Measurements from ENCODE around the gene CARD9. TPM values are rescaled to one million over a fixed set of nuclear protein-coding genes. Genes with fewer than 3 reads are reported as not detected.

Gene CARD9
- total RNA-seq, 1 donor from 2014 or later = 0.94 TPM

GRCh38 chr9:136400038-136400834 lies 26.8 kb upstream of the CARD9 start, which contains the start of gene SNAPC4:
Gene SNAPC4, minus strand, starts transcription at chr9:136400170. Its CDS starts 1,742 bp downstream, at chr9:136398428.
- TF ChIP-seq, protein P1, sequence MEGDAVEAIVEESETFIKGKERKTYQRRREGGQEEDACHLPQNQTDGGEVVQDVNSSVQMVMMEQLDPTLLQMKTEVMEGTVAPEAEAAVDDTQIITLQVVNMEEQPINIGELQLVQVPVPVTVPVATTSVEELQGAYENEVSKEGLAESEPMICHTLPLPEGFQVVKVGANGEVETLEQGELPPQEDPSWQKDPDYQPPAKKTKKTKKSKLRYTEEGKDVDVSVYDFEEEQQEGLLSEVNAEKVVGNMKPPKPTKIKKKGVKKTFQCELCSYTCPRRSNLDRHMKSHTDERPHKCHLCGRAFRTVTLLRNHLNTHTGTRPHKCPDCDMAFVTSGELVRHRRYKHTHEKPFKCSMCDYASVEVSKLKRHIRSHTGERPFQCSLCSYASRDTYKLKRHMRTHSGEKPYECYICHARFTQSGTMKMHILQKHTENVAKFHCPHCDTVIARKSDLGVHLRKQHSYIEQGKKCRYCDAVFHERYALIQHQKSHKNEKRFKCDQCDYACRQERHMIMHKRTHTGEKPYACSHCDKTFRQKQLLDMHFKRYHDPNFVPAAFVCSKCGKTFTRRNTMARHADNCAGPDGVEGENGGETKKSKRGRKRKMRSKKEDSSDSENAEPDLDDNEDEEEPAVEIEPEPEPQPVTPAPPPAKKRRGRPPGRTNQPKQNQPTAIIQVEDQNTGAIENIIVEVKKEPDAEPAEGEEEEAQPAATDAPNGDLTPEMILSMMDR (IDR thresholded peaks at IDR 0.05) = peak; percentile 99
- H3K4me3 Mint-ChIP-seq (ENCODE audit: unreplicated experiment) = peak within 1 kb of the TSS; percentile 82
- peaks cover 14% of the 10 kb centered on the region for H3K4me1 Mint-ChIP-seq (ENCODE audit: unreplicated experiment)
- DNase-seq (ENCODE audit: extremely low spot score, unreplicated experiment) = peak; percentile 96
- peak within 1 kb of the TSS; percentile 66 for H3K27ac Mint-ChIP-seq (ENCODE audit: unreplicated experiment)
- H3K9me3 Mint-ChIP-seq (ENCODE audit: unreplicated experiment) = no peaks in the 10 kb centered on the region
- H3K27me3 Mint-ChIP-seq (ENCODE audit: unreplicated experiment) = no peaks in the 10 kb centered on the region
- peaks cover 19% of the 10 kb centered on the region for H3K36me3 Mint-ChIP-seq (ENCODE audit: unreplicated experiment)

GRCh38 chr9:136399176-136400037 lies 25.9 kb upstream of the CARD9 start:
- H3K9me3 Mint-ChIP-seq (ENCODE audit: unreplicated experiment) = no peaks in the 10 kb centered on the region
- TF ChIP-seq, protein P1 (IDR thresholded peaks at IDR 0.05) = no peak
- H3K4me3 Mint-ChIP-seq (ENCODE audit: unreplicated experiment) = peak overlapping the region; percentile 82
- peaks cover 11% of the 10 kb centered on the region for H3K36me3 Mint-ChIP-seq (ENCODE audit: unreplicated experiment)
- H3K4me1 Mint-ChIP-seq (ENCODE audit: unreplicated experiment) = peaks cover 14% of the 10 kb centered on the region
- H3K27ac Mint-ChIP-seq (ENCODE audit: unreplicated experiment) = peak overlapping the region; percentile 66
- H3K27me3 Mint-ChIP-seq (ENCODE audit: unreplicated experiment) = no peaks in the 10 kb centered on the region
- no peak for DNase-seq (ENCODE audit: extremely low spot score, unreplicated experiment)

GRCh38 chr9:136398286-136398685 lies 24.8 kb upstream of the CARD9 start:
- DNase-seq (ENCODE audit: extremely low spot score, unreplicated experiment) = no peak
- Mint-ChIP-seq H3K27me3 (ENCODE audit: unreplicated experiment) (no peaks in the 10 kb centered on the region), H3K36me3 (ENCODE audit: unreplicated experiment) (peaks cover 7% of the 10 kb centered on the region), H3K4me1 (ENCODE audit: unreplicated experiment) (peaks cover 14% of the 10 kb centered on the region), H3K27ac (ENCODE audit: unreplicated experiment) (no peak overlapping the region), H3K9me3 (ENCODE audit: unreplicated experiment) (no peaks in the 10 kb centered on the region), H3K4me3 (ENCODE audit: unreplicated experiment) (peak overlapping the region; percentile 18)
- TF ChIP-seq, protein P1 (IDR thresholded peaks at IDR 0.05) = no peak

DNA sequence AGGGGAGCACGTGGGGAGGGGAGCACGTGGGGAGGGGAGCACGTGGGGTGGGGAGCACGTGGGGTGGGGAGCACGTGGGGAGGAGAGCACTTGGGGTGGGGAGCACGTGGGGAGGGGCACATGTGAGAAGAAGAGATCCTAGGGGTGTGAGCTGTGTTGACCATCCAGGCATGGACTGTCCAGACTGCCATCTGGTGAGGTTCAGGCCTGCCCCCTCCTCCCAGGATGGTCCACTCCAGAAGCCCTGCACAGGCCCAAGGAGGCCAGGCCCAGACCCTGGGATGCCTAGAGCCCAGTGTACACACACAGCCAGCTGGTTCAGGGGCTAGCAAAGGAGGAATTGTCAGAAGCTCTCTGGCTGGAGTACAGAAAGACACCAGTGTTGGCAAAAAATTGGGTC lies 24.2 kb upstream of the CARD9 start:
- H3K9me3 Mint-ChIP-seq (ENCODE audit: unreplicated experiment) = no peaks in the 10 kb centered on the region
- H3K27me3 Mint-ChIP-seq (ENCODE audit: unreplicated experiment) = no peaks in the 10 kb centered on the region
- peaks cover 14% of the 10 kb centered on the region for H3K4me1 Mint-ChIP-seq (ENCODE audit: unreplicated experiment)
- peaks cover 7% of the 10 kb centered on the region for H3K36me3 Mint-ChIP-seq (ENCODE audit: unreplicated experiment)
- no peak overlapping the region for H3K4me3 Mint-ChIP-seq (ENCODE audit: unreplicated experiment)
- TF ChIP-seq, protein P1 (IDR thresholded peaks at IDR 0.05) = no peak
- DNase-seq (ENCODE audit: extremely low spot score, unreplicated experiment) = no peak
- H3K27ac Mint-ChIP-seq (ENCODE audit: unreplicated experiment) = no peak overlapping the region

GRCh38 chr9:136396219-136396515 lies 22.7 kb upstream of the CARD9 start:
- Mint-ChIP-seq H3K4me1 (ENCODE audit: unreplicated experiment) (peaks cover 14% of the 10 kb centered on the region), H3K27me3 (ENCODE audit: unreplicated experiment) (no peaks in the 10 kb centered on the region), H3K4me3 (ENCODE audit: unreplicated experiment) (no peak overlapping the region), H3K27ac (ENCODE audit: unreplicated experiment) (no peak overlapping the region), H3K9me3 (ENCODE audit: unreplicated experiment) (no peaks in the 10 kb centered on the region), H3K36me3 (ENCODE audit: unreplicated experiment) (peaks cover 11% of the 10 kb centered on the region)
- no peak for DNase-seq (ENCODE audit: extremely low spot score, unreplicated experiment)
- TF ChIP-seq, protein P1 (IDR thresholded peaks at IDR 0.05) = no peak

Measured in osteocyte (in vitro differentiated cells).